Tibial artery (tissue), 4 donors: ENCODE results near the gene DCLK1.

Experiments used
- DNase-seq, 2 donors: peaks; one replicate each; pipeline ENCODE4 v3.0.0-alpha.2; 2019
- H3K27ac ChIP-seq, 2 donors: fragments of 200-600 bp; sonication (generic) in 1 of 2; 1 replicate in 1 of 2; 2 replicates in 1 of 2; pipeline ENCODE4 v1.5.1; 2018 to 2019; ENCODE audit warnings: mild to moderate bottlenecking in 1 of 2
- H3K27me3 ChIP-seq, 2 donors: fragments of 200-600 bp; sonication (generic) in 1 of 2; one replicate each; pipeline versions ENCODE4 v1.5.1 to v1.6.0; 2016 to 2019
- H3K36me3 ChIP-seq, 3 donors: fragments of 200-600 bp; sonication (generic) in 2 of 3; one replicate each; pipeline ENCODE4 v1.5.1; 2016 to 2019; ENCODE audit warnings: mild to moderate bottlenecking in 2 of 3
- H3K4me1 ChIP-seq, 4 donors: fragments of 200-600 bp; sonication (generic) in 2 of 4; 1 replicate in 3 of 4; 2 replicates in 1 of 4; pipeline ENCODE4 v1.5.1; 2016 to 2019
- H3K4me3 ChIP-seq, 2 donors: fragments of 200-600 bp; sonication (generic) in 1 of 2; 1 replicate in 1 of 2; 2 replicates in 1 of 2; pipeline ENCODE4 v1.5.1; 2018 to 2019; ENCODE audit warnings: mild to moderate bottlenecking in 2 of 2
- H3K9me3 ChIP-seq, 3 donors: fragments of 200-600 bp; sonication (generic) in 1 of 3; one replicate each; pipeline ENCODE4 v1.5.1; 2016 to 2019
- intact Hi-C: fragments of 100-400 bp; cut with DNase I; formaldehyde crosslinking; loops from one replicate; pipeline ENCODE4 v1.15.0; 2023; ENCODE audit warnings: low total_unique reads
- TF ChIP-seq, protein P1 (sequence below), 2 experiments: fragments of 200-600 bp in 1 of 2; fragments of 450-650 bp in 1 of 2; IDR thresholded peaks; one replicate each; pipeline ENCODE4 v1.5.1; 2017 to 2019; ENCODE audit warnings: antibody characterized with exemption in 2 of 2, mild to moderate bottlenecking in 1 of 2, moderate library complexity in 1 of 2

The DCLK1 gene

DNA sequence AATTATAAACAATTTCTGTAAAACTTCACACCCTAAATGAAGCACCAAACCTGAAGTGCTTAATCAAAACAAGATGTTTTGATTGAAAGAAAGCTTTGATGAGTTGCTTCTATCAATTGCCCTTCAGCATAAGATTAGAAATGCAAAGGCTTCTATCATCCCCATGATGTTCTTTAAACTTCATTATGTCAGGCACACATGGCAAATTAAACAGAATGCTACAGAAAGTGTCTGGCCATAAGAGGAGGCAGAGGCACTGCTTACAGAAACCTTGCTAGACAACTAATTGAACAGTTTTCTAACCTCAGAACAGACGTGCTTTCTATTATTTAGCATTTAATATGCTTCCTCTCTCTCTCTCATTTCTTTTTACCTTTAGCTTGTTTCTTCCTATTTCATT lies 228.1 kb downstream of the DCLK1 start:
- no peaks in the 10 kb centered on the region for H3K36me3 ChIP-seq
- H3K27ac ChIP-seq = no peak overlapping the region
- no peak for DNase-seq
- H3K4me1 ChIP-seq = peaks cover 0 to 6% (median 0%) of the 10 kb centered on the region in 4 donors
- intact Hi-C loops = no loop called here
- H3K4me3 ChIP-seq = no peak overlapping the region
- TF ChIP-seq, protein P1, sequence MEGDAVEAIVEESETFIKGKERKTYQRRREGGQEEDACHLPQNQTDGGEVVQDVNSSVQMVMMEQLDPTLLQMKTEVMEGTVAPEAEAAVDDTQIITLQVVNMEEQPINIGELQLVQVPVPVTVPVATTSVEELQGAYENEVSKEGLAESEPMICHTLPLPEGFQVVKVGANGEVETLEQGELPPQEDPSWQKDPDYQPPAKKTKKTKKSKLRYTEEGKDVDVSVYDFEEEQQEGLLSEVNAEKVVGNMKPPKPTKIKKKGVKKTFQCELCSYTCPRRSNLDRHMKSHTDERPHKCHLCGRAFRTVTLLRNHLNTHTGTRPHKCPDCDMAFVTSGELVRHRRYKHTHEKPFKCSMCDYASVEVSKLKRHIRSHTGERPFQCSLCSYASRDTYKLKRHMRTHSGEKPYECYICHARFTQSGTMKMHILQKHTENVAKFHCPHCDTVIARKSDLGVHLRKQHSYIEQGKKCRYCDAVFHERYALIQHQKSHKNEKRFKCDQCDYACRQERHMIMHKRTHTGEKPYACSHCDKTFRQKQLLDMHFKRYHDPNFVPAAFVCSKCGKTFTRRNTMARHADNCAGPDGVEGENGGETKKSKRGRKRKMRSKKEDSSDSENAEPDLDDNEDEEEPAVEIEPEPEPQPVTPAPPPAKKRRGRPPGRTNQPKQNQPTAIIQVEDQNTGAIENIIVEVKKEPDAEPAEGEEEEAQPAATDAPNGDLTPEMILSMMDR (IDR thresholded peaks at IDR 0.05) = no peak
- no peaks in the 10 kb centered on the region for H3K9me3 ChIP-seq
- no peaks in the 10 kb centered on the region for H3K27me3 ChIP-seq

DNA sequence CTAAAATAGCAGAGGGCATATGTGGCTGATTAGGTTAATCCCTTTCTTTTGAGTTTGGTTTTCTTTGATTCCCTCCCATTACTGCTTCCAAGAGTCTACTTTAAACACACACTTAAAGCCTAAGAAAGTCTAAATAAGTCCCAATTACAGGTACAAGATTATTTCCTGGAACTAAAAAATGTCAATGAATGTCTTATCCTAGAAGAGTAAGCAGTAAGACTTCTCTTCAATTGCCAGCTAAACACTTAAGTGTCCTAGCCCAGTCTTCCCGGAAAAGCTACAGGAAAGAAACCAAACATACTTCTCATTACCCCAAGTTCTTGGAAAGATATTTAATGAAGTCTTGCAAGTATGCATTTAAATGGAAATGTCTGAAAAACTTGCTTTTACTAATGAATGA lies 233.1 kb downstream of the DCLK1 start:
- H3K27ac ChIP-seq = no peak overlapping the region
- no peaks in the 10 kb centered on the region for H3K9me3 ChIP-seq
- TF ChIP-seq, protein P1 (IDR thresholded peaks at IDR 0.05) = no peak
- H3K27me3 ChIP-seq = no peaks in the 10 kb centered on the region
- H3K36me3 ChIP-seq = no peaks in the 10 kb centered on the region
- no peak overlapping the region for H3K4me3 ChIP-seq
- DNase-seq = no peak
- peaks cover 0 to 6% (median 0%) of the 10 kb centered on the region in 4 donors for H3K4me1 ChIP-seq
- intact Hi-C loops = no loop called here

DNA sequence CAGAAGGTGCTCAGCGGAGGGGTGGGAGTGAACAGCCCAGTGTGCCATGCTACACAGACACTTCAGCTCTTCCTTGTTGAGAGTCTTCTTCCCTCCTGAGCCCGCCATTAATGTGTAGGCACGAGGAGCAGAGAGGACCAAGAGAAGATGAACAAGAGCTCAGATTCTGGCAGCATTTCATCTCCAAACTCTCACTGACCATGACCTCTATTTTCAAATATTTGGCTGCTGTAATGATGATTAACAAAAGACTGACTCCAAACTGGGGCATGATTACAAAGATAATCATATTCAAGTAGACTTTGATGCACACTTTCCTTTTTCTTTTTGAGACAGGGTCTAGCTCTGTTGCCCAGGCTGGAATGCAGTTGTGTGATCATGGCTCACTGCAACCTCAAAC lies 236.5 kb downstream of the DCLK1 start:
- intact Hi-C loops = no loop called here
- Histone ChIP-seq H3K9me3 (no peaks in the 10 kb centered on the region), H3K36me3 (no peaks in the 10 kb centered on the region), H3K4me1 (no peaks in the 10 kb centered on the region), H3K27ac (no peak overlapping the region), H3K27me3 (no peaks in the 10 kb centered on the region), H3K4me3 (no peak overlapping the region)
- TF ChIP-seq, protein P1 (IDR thresholded peaks at IDR 0.05) = no peak
- no peak for DNase-seq

DNA sequence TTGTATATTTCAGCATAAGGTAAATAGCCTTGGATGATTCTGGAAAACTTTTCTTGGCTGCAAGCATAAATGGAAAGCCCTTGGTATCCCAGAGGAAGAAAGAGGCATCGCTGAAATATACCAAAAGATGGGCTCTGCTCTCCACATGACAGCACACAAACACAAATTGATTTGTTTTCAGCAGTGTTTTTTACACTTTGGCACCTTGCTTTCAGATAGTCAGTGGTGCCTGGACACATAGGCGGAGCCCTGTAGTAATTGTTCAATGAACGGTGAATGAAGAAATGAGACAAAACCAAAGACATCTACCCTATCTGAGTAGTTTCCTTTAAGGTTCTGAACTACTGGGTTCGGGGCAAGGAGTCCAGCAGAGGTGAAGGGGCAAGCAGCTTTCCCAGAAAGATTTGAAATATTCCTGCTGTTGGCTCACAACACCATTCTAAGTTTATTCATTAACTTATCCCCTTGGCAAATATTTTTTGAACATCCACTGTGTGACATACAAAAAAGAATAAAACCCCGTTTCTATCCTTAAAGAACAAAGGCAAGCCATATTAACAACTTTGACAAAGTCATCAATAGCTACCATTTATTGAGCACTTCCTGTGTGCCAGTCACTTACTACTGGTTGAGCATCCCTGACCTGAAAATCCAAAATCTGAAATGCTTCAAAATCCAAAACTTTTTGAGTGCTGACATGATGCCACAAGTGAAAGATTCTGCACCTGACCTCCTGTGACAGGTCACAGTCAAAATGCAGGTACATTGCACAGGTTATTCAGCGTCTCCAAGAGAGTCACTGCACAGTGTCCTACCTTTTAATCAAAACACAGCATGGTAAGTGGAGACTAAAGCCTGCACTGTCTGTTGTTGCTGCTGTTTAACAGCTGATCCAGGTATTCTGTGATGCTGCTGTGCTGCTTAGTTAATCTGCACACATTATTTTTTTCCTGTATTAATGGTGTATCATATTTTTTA lies 238.1 kb downstream of the DCLK1 start:
- Histone ChIP-seq H3K27ac (no peak overlapping the region), H3K4me3 (no peak overlapping the region), H3K36me3 (no peaks in the 10 kb centered on the region), H3K27me3 (no peaks in the 10 kb centered on the region), H3K4me1 (peaks cover 0 to 7% (median 0%) of the 10 kb centered on the region in 4 donors), H3K9me3 (no peaks in the 10 kb centered on the region)
- intact Hi-C loops = no loop called here
- no peak for DNase-seq
- TF ChIP-seq, protein P1 (IDR thresholded peaks at IDR 0.05) = no peak

DNA sequence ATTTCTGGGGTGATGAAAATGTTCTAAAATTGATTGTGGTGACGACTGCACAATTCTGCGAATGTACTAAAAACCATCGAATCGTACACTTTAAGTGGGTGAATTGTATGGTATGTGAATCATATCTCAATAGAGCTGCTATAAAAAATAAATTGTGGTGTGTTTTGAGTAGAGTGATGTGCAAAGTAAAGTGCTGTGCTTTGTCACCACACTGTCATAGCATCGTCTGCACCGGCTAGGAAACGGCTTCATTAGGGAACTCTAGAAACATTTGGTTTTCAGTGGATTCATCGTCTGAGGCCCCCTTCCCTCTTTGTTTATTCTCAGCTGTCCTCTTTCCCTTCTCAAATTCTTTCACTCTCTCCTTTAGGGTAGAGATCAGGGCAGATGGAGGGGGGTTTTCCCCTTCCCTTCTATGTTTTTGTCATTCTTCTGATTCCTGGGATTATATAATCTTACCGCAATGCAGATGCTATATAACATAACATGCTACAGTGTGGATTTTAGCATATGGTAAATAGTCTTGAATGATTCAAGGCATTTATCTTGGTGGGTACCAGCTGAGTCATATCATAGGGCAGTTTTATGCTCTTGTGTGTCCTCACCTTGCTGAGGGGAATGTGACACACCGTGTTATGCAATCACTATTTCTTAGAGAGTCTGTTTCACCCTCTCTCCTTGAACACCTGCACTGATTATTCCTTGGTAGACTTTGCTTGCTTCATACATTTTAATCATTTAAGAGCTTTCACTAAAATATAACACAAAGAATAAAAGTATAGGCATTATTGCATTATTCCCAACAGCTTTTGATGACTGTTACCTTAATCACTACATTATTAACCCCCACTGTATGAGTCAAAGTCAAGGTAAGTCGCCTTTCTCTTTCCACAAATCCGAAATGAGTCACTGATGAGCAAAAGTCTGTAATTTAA lies 239.4 kb downstream of the DCLK1 start:
- H3K4me1 ChIP-seq = peaks cover 0 to 17% (median 3%) of the 10 kb centered on the region in 4 donors
- H3K27me3 ChIP-seq = no peaks in the 10 kb centered on the region
- no peak overlapping the region for H3K27ac ChIP-seq
- no peaks in the 10 kb centered on the region for H3K9me3 ChIP-seq
- TF ChIP-seq, protein P1 (IDR thresholded peaks at IDR 0.05) = no peak
- H3K4me3 ChIP-seq = no peak overlapping the region
- intact Hi-C loops = no loop called here
- no peaks in the 10 kb centered on the region for H3K36me3 ChIP-seq
- no peak for DNase-seq
